WTC11 (cell line): Measurements from ENCODE around the gene RBMS1. TPM values are rescaled to one million over a fixed set of nuclear protein-coding genes. Genes with fewer than 3 reads are reported as not detected.
A peak's percentile ranks its signal among the peaks of the same experiment; 100 is the strongest.

Experiments used
- ATAC-seq: fragments of 200-7000 bp; cut with Tn5 transposase; 2 replicates; pipeline ENCODE4 v1.10.0; 2021; ENCODE audit warnings: mild to moderate bottlenecking, moderate library complexity
- CTCF ChIA-PET: fragments of 300-600 bp; sonication (Branson Sonifier 250); formaldehyde crosslinking; loops from one replicate; lab custom pipeline; 2021; ENCODE audit warnings: antibody characterized with exemption; lab: Charles Lee
- POLR2A ChIA-PET: fragments of 350-600 bp; sonication (Branson Sonifier 250); formaldehyde crosslinking; loops from one replicate; lab custom pipeline; 2021; ENCODE audit warnings: antibody characterized with exemption; lab: Charles Lee
- DNase-seq: peaks from one replicate; pipeline ENCODE4 v3.0.0; 2021; ENCODE audit warnings: low spot score
- H3K27ac Mint-ChIP-seq: 2 replicates; pipeline ENCODE4 v1.8.0; 2021; ENCODE audit warnings: mixed read lengths
- H3K27me3 Mint-ChIP-seq: 2 replicates; pipeline ENCODE4 v1.8.0; 2021; ENCODE audit warnings: low read depth, mild to moderate bottlenecking, moderate library complexity, mixed read lengths
- H3K36me3 Mint-ChIP-seq: 2 replicates; pipeline ENCODE4 v1.8.0; 2021; ENCODE audit warnings: mixed read lengths
- H3K4me1 Mint-ChIP-seq: 2 replicates; pipeline ENCODE4 v1.8.0; 2022; ENCODE audit warnings: mixed read lengths
- H3K4me3 Mint-ChIP-seq: 2 replicates; pipeline ENCODE4 v1.8.0; 2021; ENCODE audit warnings: mild to moderate bottlenecking, moderate library complexity, mixed read lengths
- H3K9me3 Mint-ChIP-seq: 2 replicates; pipeline ENCODE4 v1.8.0; 2021; ENCODE audit warnings: mixed read lengths
- CBFB ChIP-seq: sonication (generic); formaldehyde crosslinking; IDR thresholded peaks from 2 replicates; pipeline ENCODE4 v1.8.1; 2022; ENCODE audit warnings: mild to moderate bottlenecking, low read depth, missing genetic modification reagents
- ELF4 ChIP-seq: sonication (generic); formaldehyde crosslinking; IDR thresholded peaks from 2 replicates; pipeline ENCODE4 v1.8.1; 2022; ENCODE audit warnings: low read depth, mild to moderate bottlenecking, moderate library complexity, missing genetic modification reagents
- FOXP1 ChIP-seq: sonication (generic); formaldehyde crosslinking; IDR thresholded peaks from 2 replicates; pipeline ENCODE4 v1.8.0; 2022; ENCODE audit warnings: missing genetic modification reagents, mild to moderate bottlenecking, moderate library complexity, borderline replicate concordance
- HMGA2 ChIP-seq: fragments of 250-450 bp; sonication (Bioruptor Pico); IDR thresholded peaks from 2 replicates; pipeline ENCODE4 v1.4.0; 2021; ENCODE audit warnings: mild to moderate bottlenecking, moderate library complexity
- IRF2 ChIP-seq: sonication (generic); formaldehyde crosslinking; IDR thresholded peaks from 2 replicates; pipeline ENCODE4 v1.8.0; 2022; ENCODE audit warnings: low read depth, missing genetic modification reagents, borderline replicate concordance
- JAZF1 ChIP-seq: fragments of 250-450 bp; sonication (Bioruptor Pico); IDR thresholded peaks from 2 replicates; pipeline ENCODE4 v1.9.0; 2021; ENCODE audit warnings: moderate library complexity, mild to moderate bottlenecking, inconsistent platforms
- MXD4 ChIP-seq: fragments of 250-450 bp; sonication (Bioruptor Pico); IDR thresholded peaks from 2 replicates; pipeline ENCODE4 v1.8.0; 2021; ENCODE audit warnings: mild to moderate bottlenecking, moderate library complexity, borderline replicate concordance
- NFATC4 ChIP-seq: fragments of 250-450 bp; sonication (Bioruptor Pico); IDR thresholded peaks from 2 replicates; pipeline ENCODE4 v1.9.0; 2021; ENCODE audit warnings: mild to moderate bottlenecking
- NFYB ChIP-seq: sonication (generic); formaldehyde crosslinking; conservative IDR thresholded peaks from 2 replicates; pipeline ENCODE4 v1.8.0; 2022; ENCODE audit warnings: low read depth, missing genetic modification reagents
- NR2C2 ChIP-seq: sonication (generic); formaldehyde crosslinking; IDR thresholded peaks from 2 replicates; pipeline ENCODE4 v1.8.0; 2022; ENCODE audit warnings: mild to moderate bottlenecking, missing genetic modification reagents
- NR3C1 ChIP-seq: sonication (generic); formaldehyde crosslinking; conservative IDR thresholded peaks from 2 replicates; pipeline ENCODE4 v1.8.1; 2023; ENCODE audit warnings: low read depth, mild to moderate bottlenecking, missing genetic modification reagents
- RELA ChIP-seq: sonication (generic); formaldehyde crosslinking; IDR thresholded peaks from 2 replicates; pipeline ENCODE4 v1.8.1; 2022; ENCODE audit warnings: missing genetic modification reagents, mild to moderate bottlenecking, borderline replicate concordance
- SOX15 ChIP-seq: fragments of 250-450 bp; sonication (Bioruptor Pico); IDR thresholded peaks from 2 replicates; pipeline ENCODE4 v1.9.0; 2021; ENCODE audit warnings: mild to moderate bottlenecking
- ZNF396 ChIP-seq: fragments of 250-450 bp; sonication (Bioruptor Pico); IDR thresholded peaks from 2 replicates; pipeline ENCODE4 v1.8.0; 2021; ENCODE audit warnings: mild to moderate bottlenecking, moderate library complexity, borderline replicate concordance
- total RNA-seq: library from RNA; stranded (reverse); gene quantifications from 3 replicates; pipeline ENCODE4 v1.2.3, GENCODE V29; 2021
- TF ChIP-seq, protein P1 (sequence below): fragments of 250-450 bp; sonication (Bioruptor Pico); conservative IDR thresholded peaks from 2 replicates; pipeline ENCODE4 v1.9.0; 2021; ENCODE audit warnings: mild to moderate bottlenecking
- TF ChIP-seq, protein P2 (sequence below): sonication (generic); formaldehyde crosslinking; conservative IDR thresholded peaks from 2 replicates; pipeline ENCODE4 v1.8.1; 2022; ENCODE audit warnings: mild to moderate bottlenecking, missing genetic modification reagents
- TF ChIP-seq, protein P3 (sequence below): sonication (generic); formaldehyde crosslinking; IDR thresholded peaks from 2 replicates; pipeline ENCODE4 v1.8.0; 2022; ENCODE audit warnings: mild to moderate bottlenecking, missing genetic modification reagents

The RBMS1 gene
- total RNA-seq, 1 experiment from 2014 or later: 56.3 TPM

DNA sequence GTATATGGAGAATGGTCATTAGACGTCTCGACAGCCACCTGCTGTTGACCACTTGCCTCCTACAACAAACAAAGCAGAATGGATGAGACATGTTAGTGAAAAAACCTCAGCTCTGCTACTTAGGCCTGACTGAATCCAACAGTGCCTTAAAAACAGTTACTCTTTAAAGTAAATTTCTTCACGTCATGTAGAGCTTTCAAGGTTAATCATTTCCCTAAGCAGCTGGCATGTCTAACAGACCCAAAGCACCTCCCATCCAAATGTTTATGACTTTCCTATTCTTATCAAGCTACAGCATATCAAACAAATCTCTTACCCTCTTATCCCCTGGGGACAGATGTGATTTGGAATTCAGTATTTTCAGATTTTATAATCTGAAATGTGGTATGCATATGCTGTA is 218.0 kb downstream of the RBMS1 start:
- Mint-ChIP-seq H3K27ac (no peak overlapping the region), H3K36me3 (peaks cover 42% of the 10 kb centered on the region), H3K4me1 (peaks cover 22% of the 10 kb centered on the region), H3K27me3 (no peaks in the 10 kb centered on the region), H3K4me3 (no peak overlapping the region), H3K9me3 (no peaks in the 10 kb centered on the region)
- ATAC-seq: no peak
- ChIA-PET CTCF (interaction anchor here (1.2 kb wide), 1 partner anchor 154 kb away, joined by 3 read pairs; no protein-coding TSS in a partner anchor), POLR2A (interaction anchor here (0.5 kb wide), 1 partner anchor 31 kb away, joined by 4 read pairs; no protein-coding TSS in a partner anchor)
- no peak for DNase-seq
- TF ChIP-seq NFYB (CRISPR knock-in tag) (no peak), RELA (CRISPR knock-in tag) (no peak), JAZF1 (CRISPR knock-in tag) (no peak), FOXP1 (CRISPR knock-in tag) (no peak), ZNF396 (CRISPR knock-in tag) (no peak), NR2C2 (no peak), CBFB (no peak), ELF4 (CRISPR knock-in tag) (no peak)
- TF ChIP-seq, protein P1, sequence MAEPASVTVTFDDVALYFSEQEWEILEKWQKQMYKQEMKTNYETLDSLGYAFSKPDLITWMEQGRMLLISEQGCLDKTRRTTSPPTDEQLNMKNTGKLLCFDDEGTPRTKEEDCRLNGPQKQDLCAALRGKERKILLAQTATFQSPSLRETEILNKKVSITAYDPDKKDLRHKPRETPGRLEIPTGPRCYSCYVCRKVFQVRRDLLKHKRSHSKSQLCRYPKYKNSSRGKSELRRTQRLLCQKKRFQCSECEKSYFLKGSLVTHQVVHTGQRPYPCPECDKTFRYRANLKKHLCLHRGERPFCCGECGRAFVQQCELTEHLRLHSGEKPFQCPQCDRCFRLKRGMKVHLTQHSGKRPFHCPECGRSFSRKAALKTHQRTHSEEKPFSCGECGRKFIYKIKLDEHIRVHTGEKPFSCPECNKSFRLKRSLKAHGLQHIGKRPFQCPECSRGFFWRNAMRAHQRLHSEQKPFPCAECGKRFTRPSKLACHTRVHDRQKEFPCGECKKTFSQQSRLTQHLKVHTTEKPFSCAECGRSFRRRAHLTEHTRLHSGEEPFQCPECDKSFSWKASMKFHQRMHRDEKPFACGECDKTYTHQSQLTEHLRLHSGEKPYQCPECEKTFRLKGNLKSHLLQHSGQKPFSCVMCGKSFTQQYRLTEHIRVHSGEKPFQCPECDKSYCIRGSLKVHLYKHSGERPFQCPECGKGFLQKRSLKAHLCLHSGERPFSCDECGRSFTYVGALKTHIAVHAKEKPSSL (CRISPR knock-in tag): no peak

DNA sequence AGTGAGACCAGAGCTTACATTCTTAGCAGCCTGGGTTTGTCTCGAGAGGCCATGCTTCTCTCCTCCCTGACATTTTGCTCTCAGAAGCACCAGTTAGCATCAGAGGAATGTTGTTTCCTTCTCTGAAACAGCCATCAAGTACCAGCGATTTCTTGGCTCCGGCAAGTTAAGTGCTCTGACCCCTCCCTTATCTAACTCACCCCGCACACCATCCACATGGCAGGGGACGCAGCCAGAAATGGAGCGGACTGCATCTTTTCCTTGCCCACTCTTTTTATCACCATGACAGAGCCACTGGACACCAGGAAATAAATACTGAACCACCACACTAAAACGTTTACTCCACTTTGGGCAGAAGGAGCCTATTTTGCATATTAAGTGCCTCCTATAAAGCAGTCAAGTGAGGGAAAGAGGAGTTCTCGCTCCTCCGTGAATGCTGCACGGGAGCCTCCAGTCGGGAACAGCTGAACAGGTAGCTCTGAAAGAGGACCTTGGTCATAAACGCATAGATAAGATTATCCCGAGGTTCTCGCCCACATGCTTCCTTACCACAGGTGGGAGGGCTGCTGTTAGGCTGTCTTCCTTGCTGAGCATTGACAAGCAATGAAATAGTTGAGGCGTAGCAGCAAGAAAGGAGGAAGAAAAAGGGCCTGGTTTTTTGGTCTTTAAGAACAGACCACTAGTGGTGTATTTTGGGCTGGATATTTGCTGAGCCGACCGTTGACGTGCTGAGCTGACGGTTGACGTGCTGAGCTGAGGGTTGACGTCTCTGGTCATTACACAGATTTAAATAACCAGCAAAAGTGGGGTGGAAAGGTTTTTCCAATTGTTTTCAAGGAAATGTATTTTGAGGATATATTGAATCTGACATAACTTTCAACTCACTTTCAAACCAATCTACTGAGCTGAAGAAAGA is 222.2 kb downstream of the RBMS1 start:
- Mint-ChIP-seq H3K4me1 (peaks cover 36% of the 10 kb centered on the region), H3K36me3 (peaks cover 18% of the 10 kb centered on the region), H3K27me3 (peaks cover 24% of the 10 kb centered on the region), H3K27ac (peak overlapping the region; percentile 92), H3K4me3 (peak overlapping the region; percentile 72; the same call in 1 of the 2 replicates), H3K9me3 (no peaks in the 10 kb centered on the region)
- TF ChIP-seq, protein P2, sequence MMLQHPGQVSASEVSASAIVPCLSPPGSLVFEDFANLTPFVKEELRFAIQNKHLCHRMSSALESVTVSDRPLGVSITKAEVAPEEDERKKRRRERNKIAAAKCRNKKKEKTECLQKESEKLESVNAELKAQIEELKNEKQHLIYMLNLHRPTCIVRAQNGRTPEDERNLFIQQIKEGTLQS (CRISPR knock-in tag): no peak
- no peak for TF ChIP-seq MXD4
- no peak for TF ChIP-seq ZNF396 (CRISPR knock-in tag)
- no peak for TF ChIP-seq FOXP1 (CRISPR knock-in tag)
- no peak for TF ChIP-seq SOX15 (CRISPR knock-in tag)
- no peak for TF ChIP-seq NR3C1 (CRISPR knock-in tag)
- no peak for TF ChIP-seq HMGA2 (CRISPR knock-in tag)
- no peak for TF ChIP-seq IRF2 (CRISPR knock-in tag)
- TF ChIP-seq NFATC4 (CRISPR knock-in tag): no peak
- TF ChIP-seq, protein P3, sequence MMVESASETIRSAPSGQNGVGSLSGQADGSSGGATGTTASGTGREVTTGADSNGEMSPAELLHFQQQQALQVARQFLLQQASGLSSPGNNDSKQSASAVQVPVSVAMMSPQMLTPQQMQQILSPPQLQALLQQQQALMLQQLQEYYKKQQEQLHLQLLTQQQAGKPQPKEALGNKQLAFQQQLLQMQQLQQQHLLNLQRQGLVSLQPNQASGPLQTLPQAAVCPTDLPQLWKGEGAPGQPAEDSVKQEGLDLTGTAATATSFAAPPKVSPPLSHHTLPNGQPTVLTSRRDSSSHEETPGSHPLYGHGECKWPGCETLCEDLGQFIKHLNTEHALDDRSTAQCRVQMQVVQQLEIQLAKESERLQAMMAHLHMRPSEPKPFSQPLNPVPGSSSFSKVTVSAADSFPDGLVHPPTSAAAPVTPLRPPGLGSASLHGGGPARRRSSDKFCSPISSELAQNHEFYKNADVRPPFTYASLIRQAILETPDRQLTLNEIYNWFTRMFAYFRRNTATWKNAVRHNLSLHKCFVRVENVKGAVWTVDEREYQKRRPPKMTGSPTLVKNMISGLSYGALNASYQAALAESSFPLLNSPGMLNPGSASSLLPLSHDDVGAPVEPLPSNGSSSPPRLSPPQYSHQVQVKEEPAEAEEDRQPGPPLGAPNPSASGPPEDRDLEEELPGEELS (CRISPR knock-in tag): no peak
- TF ChIP-seq CBFB: no peak
- DNase-seq: no peak
- ChIA-PET POLR2A (no interaction called here), CTCF (interaction anchor here (1.0 to 3.3 kb wide), 13 partner anchors 8 to 310 kb away, joined by 3 to 21 read pairs (median 6); no protein-coding TSS in a partner anchor)
- peak; percentile 5; the same call in 1 of the 2 replicates for ATAC-seq
